ENCODE results near the gene NBPF12.
A peak's percentile ranks its signal among the peaks of the same experiment; 100 is the strongest.
"Not testable (repeated sequence)": the region's sequence is repeated elsewhere in the genome, so short reads cannot be mapped to it uniquely, and the experiment has no call there.

The NBPF12 gene

GRCh38 chr1:146938242-146938902 lies at the start of gene NBPF12:
Gene NBPF12 (plus strand): TSS chr1:146938324. CDS start chr1:146960144, 21,820 bp downstream.
- peak; percentile 76 for DNase-seq (ENCODE audit: low read depth, low spot score)
- in situ Hi-C loops (cut with HindIII; ENCODE audit: low sequenced_read_pairs): not testable (repeated sequence)
- peak within 1 kb of the TSS; percentile 63 for H3K4me3 ChIP-seq (ENCODE audit: low read depth, low read length)

GRCh38 chr1:146891355-146891754 lies 46.8 kb upstream of the NBPF12 start:
- H3K4me3 ChIP-seq (ENCODE audit: low read depth, low read length); in situ Hi-C loops (cut with HindIII; ENCODE audit: low sequenced_read_pairs); DNase-seq (ENCODE audit: low read depth, low spot score): not testable (repeated sequence)

- H3K4me3 ChIP-seq (ENCODE audit: low read depth, low read length); in situ Hi-C loops (cut with HindIII; ENCODE audit: low sequenced_read_pairs); DNase-seq (ENCODE audit: low read depth, low spot score): not testable (repeated sequence)
These were observed 45.8 kb upstream of the NBPF12 start for GRCh38 chr1:146892331-146892730.

GRCh38 chr1:146907565-146908261 lies 30.4 kb upstream of the NBPF12 start:
- DNase-seq (ENCODE audit: low read depth, low spot score); H3K4me3 ChIP-seq (ENCODE audit: low read depth, low read length); in situ Hi-C loops (cut with HindIII; ENCODE audit: low sequenced_read_pairs): not testable (repeated sequence)

- DNase-seq (ENCODE audit: low read depth, low spot score); in situ Hi-C loops (cut with HindIII; ENCODE audit: low sequenced_read_pairs): not testable (repeated sequence)
These were observed 25.1 kb upstream of the NBPF12 start for GRCh38 chr1:146912975-146913374.

GRCh38 chr1:146920811-146921210 lies 17.3 kb upstream of the NBPF12 start:
- H3K4me3 ChIP-seq (ENCODE audit: low read depth, low read length); in situ Hi-C loops (cut with HindIII; ENCODE audit: low sequenced_read_pairs); DNase-seq (ENCODE audit: low read depth, low spot score): not testable (repeated sequence)

More at GRCh38 chr1:146912975-146913374, 25.1 kb upstream of the NBPF12 start:
- not testable (repeated sequence) for H3K4me3 ChIP-seq (ENCODE audit: low read depth, low read length)

- in situ Hi-C loops (cut with HindIII; ENCODE audit: low sequenced_read_pairs); DNase-seq (ENCODE audit: low read depth, low spot score): not testable (repeated sequence)
These were observed 15.5 kb upstream of the NBPF12 start for GRCh38 chr1:146922614-146923013.

GRCh38 chr1:146924106-146924505 lies 14.0 kb upstream of the NBPF12 start:
- H3K4me3 ChIP-seq (ENCODE audit: low read depth, low read length); DNase-seq (ENCODE audit: low read depth, low spot score); in situ Hi-C loops (cut with HindIII; ENCODE audit: low sequenced_read_pairs): not testable (repeated sequence)

More at GRCh38 chr1:146922614-146923013, 15.5 kb upstream of the NBPF12 start:
- H3K4me3 ChIP-seq (ENCODE audit: low read depth, low read length): not testable (repeated sequence)

- H3K4me3 ChIP-seq (ENCODE audit: low read depth, low read length); in situ Hi-C loops (cut with HindIII; ENCODE audit: low sequenced_read_pairs); DNase-seq (ENCODE audit: low read depth, low spot score): not testable (repeated sequence)
These were observed 11.7 kb upstream of the NBPF12 start for GRCh38 chr1:146926413-146926812.

- in situ Hi-C loops (cut with HindIII; ENCODE audit: low sequenced_read_pairs); H3K4me3 ChIP-seq (ENCODE audit: low read depth, low read length); DNase-seq (ENCODE audit: low read depth, low spot score): not testable (repeated sequence)
These were observed 7.9 kb upstream of the NBPF12 start for GRCh38 chr1:146930225-146930624.

- DNase-seq (ENCODE audit: low read depth, low spot score); in situ Hi-C loops (cut with HindIII; ENCODE audit: low sequenced_read_pairs); H3K4me3 ChIP-seq (ENCODE audit: low read depth, low read length): not testable (repeated sequence)
These were observed 3.5 kb upstream of the NBPF12 start for GRCh38 chr1:146934390-146935223.

GRCh38 chr1:146937462-146937861 lies 662 bp upstream of the NBPF12 start:
- DNase-seq (ENCODE audit: low read depth, low spot score); in situ Hi-C loops (cut with HindIII; ENCODE audit: low sequenced_read_pairs); H3K4me3 ChIP-seq (ENCODE audit: low read depth, low read length): not testable (repeated sequence)

GRCh38 chr1:146938927-146939786 lies 1.0 kb downstream of the NBPF12 start:
- peak; percentile 12 for DNase-seq (ENCODE audit: low read depth, low spot score)
- in situ Hi-C loops (cut with HindIII; ENCODE audit: low sequenced_read_pairs): not testable (repeated sequence)
- peak overlapping the region; percentile 63 for H3K4me3 ChIP-seq (ENCODE audit: low read depth, low read length)

GRCh38 chr1:146940293-146940692 lies 2.2 kb downstream of the NBPF12 start:
- H3K4me3 ChIP-seq (ENCODE audit: low read depth, low read length); in situ Hi-C loops (cut with HindIII; ENCODE audit: low sequenced_read_pairs): not testable (repeated sequence)

GRCh38 chr1:146943342-146943886 lies 5.3 kb downstream of the NBPF12 start:
- H3K4me3 ChIP-seq (ENCODE audit: low read depth, low read length); in situ Hi-C loops (cut with HindIII; ENCODE audit: low sequenced_read_pairs); DNase-seq (ENCODE audit: low read depth, low spot score): not testable (repeated sequence)

More at GRCh38 chr1:146940293-146940692, 2.2 kb downstream of the NBPF12 start:
- DNase-seq (ENCODE audit: low read depth, low spot score): not testable (repeated sequence)

- DNase-seq (ENCODE audit: low read depth, low spot score); H3K4me3 ChIP-seq (ENCODE audit: low read depth, low read length); in situ Hi-C loops (cut with HindIII; ENCODE audit: low sequenced_read_pairs): not testable (repeated sequence)
These were observed 10.0 kb downstream of the NBPF12 start for GRCh38 chr1:146948127-146948526.

Data from astrocyte of the spinal cord (primary cell).